ENCODE data around the gene CHST14.

Gene CHST14

GRCh38 chr15:40470423-40471104 is at the start of gene CHST14:
TSS of gene CHST14 (plus strand) at chr15:40470984. CDS start at chr15:40471214, 230 bp downstream.
- DNase-seq (ENCODE audit: low read depth), result no peak

- peak; percentile 59 for DNase-seq (ENCODE audit: low read depth)
Measured at GRCh38 chr15:40421246-40422157, 49.3 kb upstream of the CHST14 start.

- DNase-seq (ENCODE audit: low read depth), result no peak
Measured at GRCh38 chr15:40424483-40425115, 46.2 kb upstream of the CHST14 start.

- DNase-seq (ENCODE audit: low read depth), result no peak
Measured at GRCh38 chr15:40425681-40426080, 45.1 kb upstream of the CHST14 start.

GRCh38 chr15:40427188-40427587 is 43.6 kb upstream of the CHST14 start:
- no peak for DNase-seq (ENCODE audit: low read depth)

GRCh38 chr15:40428185-40428584 is 42.6 kb upstream of the CHST14 start:
- no peak for DNase-seq (ENCODE audit: low read depth)

- no peak for DNase-seq (ENCODE audit: low read depth)
Measured at GRCh38 chr15:40429068-40429710, 41.6 kb upstream of the CHST14 start.

GRCh38 chr15:40430271-40430805 is 40.4 kb upstream of the CHST14 start:
- no peak for DNase-seq (ENCODE audit: low read depth)

- DNase-seq (ENCODE audit: low read depth), result no peak
Measured at GRCh38 chr15:40435023-40435709, 35.6 kb upstream of the CHST14 start.

- DNase-seq (ENCODE audit: low read depth), result no peak
Measured at GRCh38 chr15:40435710-40436089, 35.1 kb upstream of the CHST14 start.

- DNase-seq (ENCODE audit: low read depth), result no peak
Measured at GRCh38 chr15:40436116-40436891, 34.5 kb upstream of the CHST14 start.

- no peak for DNase-seq (ENCODE audit: low read depth)
Measured at GRCh38 chr15:40436892-40437751, 33.7 kb upstream of the CHST14 start.

GRCh38 chr15:40437752-40438687 is 32.8 kb upstream of the CHST14 start:
- DNase-seq (ENCODE audit: low read depth), result no peak

- no peak for DNase-seq (ENCODE audit: low read depth)
Measured at GRCh38 chr15:40438712-40439111, 32.1 kb upstream of the CHST14 start.

- no peak for DNase-seq (ENCODE audit: low read depth)
Measured at GRCh38 chr15:40439461-40439959, 31.3 kb upstream of the CHST14 start.

GRCh38 chr15:40439960-40440742 is 30.6 kb upstream of the CHST14 start:
- no peak for DNase-seq (ENCODE audit: low read depth)

All from stimulated activated CD8-positive, alpha-beta memory T cell treated with anti-CD3 and anti-CD28 coated beads, Interleukin-7, amount 100 ng/mL, for 24 hours (primary cell).